HuH-7 (cell line): ENCODE measurements around the gene TMEM207.
A peak's percentile ranks its signal among the peaks of the same experiment; 100 is the strongest.

Experiments
- DNase-seq: peaks from one replicate; pipeline ENCODE4 v3.0.0; 2011; ENCODE audit warnings: low spot score

The TMEM207 gene

DNA sequence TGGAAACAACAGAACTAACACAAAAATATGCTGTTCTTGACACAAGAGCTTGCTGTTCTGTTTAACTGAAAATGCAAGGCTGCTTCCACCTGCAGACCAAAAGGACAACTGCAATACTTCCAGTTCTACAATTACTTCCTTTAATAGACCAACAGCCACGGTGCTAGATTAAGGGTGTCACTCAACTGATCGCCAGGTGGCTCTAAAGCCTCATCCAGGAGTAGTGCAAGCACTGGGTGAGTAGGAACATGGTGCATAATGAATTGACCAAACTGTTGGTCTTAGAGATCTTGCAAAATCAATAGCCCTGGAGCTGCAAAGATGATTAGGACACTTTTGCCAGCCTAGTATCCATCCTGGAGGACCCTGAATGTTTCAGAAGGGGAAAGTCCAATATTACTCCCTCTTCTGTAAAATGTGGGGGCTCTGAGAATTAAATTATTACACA is 65.4 kb downstream of the TMEM207 start:
- peak; percentile 61 for DNase-seq

DNA sequence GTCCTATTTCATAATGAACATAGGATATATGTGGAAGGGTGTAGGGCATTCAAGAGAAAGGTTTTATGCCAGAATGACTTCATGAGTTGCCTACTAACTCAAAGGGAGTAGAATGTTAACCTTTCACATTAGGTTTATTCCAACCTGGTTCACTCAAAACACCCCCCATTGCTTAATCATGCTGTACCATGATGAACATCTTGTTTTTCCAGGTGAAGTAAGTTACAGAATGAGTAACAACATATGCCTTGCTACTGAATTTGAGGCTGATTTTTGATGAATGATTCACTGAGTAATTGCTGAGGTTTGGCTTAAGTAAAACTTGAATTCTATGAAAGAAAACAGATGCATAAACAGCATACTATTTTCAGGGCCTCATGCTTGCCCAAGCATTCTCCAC is 67.6 kb downstream of the TMEM207 start:
- DNase-seq, result no peak

DNA sequence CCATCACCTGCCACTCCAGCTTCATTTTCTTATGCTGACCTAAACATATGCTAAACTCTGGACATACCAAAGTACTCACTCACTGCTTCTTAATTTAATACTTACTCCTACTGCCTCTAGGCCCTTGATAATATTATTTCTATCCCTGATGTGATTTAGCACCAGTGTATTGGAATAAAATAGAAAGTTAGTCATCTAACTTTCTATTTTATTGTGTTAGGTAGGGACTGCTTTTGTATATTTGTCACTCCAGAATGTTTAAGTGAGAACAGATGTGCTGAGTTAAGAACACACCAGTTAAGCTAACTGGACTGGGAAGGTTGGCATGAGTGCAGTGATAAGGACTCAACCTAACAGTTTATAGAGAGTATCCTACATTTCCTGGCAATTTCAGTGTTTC is 68.3 kb downstream of the TMEM207 start:
- no peak for DNase-seq

DNA sequence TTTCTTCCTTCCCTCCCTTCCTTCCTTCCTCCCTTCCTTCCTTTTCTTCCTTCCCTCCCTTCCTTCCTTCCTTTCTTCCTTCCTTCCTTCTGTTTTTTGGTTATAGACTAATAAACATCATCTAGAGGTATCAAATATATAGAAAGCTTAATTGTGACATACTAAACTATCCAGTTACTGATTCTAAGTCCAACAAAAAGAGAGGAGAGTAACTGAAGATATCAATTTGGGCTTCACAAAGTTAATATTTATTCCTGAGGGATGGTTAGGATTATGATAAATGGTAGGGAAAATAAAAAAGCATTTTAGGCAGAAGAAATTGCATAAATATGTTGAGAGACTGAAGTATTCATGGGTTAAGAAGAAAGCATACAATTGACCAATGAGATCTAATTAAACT is 69.5 kb downstream of the TMEM207 start:
- DNase-seq, result no peak
